Right hindlimb (tissue), 1 donor: ENCODE measurements around the gene CRTC3.
"Not testable (repeated sequence)": the region's sequence is repeated elsewhere in the genome, so short reads cannot be mapped to it uniquely, and the experiment has no call there.

Experiments used
- DNase-seq: peaks from one replicate; pipeline ENCODE4 v3.0.0-alpha.2; 2018

The CRTC3 gene, protein sequence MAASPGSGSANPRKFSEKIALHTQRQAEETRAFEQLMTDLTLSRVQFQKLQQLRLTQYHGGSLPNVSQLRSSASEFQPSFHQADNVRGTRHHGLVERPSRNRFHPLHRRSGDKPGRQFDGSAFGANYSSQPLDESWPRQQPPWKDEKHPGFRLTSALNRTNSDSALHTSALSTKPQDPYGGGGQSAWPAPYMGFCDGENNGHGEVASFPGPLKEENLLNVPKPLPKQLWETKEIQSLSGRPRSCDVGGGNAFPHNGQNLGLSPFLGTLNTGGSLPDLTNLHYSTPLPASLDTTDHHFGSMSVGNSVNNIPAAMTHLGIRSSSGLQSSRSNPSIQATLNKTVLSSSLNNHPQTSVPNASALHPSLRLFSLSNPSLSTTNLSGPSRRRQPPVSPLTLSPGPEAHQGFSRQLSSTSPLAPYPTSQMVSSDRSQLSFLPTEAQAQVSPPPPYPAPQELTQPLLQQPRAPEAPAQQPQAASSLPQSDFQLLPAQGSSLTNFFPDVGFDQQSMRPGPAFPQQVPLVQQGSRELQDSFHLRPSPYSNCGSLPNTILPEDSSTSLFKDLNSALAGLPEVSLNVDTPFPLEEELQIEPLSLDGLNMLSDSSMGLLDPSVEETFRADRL

DNA sequence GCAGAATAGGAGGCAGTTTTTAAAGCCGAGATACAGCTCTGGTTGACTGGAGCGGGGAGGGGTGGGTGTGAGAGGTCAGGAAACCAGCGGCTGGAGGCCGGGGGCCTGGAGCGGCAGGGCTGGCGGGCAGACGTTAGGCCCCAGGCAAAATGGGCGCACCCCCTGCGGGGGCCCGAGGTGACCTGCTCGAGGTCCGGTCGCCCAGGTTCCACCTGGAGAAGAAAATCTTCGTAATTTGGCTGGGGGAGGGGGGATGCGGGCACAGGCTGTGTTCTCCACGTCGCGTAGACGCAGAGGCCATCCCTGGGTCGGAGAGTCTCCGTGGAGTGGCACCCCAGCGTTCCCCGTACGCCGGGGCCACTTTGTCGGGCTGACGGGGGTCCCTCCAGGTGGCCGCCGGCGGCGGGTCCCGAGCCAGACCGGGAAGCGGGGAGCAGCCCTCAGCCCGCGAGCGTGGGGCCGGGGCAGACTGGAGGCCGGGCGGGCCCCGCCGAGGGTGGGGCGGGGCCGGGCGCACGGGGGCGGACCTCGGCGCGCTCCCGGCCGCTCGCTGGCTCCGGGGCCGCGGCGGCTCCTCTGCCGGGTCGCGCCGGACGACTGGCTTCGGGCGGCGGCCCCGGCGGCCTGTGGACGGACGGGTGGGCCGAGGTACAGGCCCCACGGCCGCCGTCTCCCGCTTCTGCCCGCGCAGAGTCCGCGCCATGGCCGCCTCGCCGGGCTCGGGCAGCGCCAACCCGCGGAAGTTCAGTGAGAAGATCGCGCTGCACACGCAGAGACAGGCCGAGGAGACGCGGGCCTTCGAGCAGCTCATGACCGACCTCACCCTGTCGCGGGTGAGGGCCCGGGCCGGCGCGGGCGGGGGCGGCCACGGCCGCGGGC lies at the start of gene CRTC3:
CRTC3 (plus strand) TSS at position 553 of the 879 bp plus-strand sequence; CDS start at position 702, 149 bp downstream.
- DNase-seq = peak; percentile 73

DNA sequence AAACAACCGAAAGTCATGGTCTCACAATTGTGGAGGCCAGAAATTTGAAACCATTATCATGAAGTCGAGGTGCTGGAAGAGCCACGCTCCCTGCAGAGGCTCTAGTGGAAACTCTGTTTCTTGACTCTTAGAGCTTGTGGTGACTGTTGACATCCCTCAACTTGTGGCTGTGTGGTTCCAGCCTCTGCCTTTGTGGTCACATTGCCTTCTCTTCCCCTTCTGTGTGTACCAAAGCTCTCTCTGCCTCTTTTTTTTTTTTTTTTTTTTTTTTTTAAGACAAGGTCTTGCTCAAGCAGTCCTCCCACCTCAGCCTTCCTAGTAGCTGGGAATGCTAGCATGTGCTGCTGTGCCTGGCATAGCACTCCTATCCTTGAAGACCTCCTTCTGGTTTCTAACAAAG lies 48.7 kb upstream of the CRTC3 start:
- no peak for DNase-seq

DNA sequence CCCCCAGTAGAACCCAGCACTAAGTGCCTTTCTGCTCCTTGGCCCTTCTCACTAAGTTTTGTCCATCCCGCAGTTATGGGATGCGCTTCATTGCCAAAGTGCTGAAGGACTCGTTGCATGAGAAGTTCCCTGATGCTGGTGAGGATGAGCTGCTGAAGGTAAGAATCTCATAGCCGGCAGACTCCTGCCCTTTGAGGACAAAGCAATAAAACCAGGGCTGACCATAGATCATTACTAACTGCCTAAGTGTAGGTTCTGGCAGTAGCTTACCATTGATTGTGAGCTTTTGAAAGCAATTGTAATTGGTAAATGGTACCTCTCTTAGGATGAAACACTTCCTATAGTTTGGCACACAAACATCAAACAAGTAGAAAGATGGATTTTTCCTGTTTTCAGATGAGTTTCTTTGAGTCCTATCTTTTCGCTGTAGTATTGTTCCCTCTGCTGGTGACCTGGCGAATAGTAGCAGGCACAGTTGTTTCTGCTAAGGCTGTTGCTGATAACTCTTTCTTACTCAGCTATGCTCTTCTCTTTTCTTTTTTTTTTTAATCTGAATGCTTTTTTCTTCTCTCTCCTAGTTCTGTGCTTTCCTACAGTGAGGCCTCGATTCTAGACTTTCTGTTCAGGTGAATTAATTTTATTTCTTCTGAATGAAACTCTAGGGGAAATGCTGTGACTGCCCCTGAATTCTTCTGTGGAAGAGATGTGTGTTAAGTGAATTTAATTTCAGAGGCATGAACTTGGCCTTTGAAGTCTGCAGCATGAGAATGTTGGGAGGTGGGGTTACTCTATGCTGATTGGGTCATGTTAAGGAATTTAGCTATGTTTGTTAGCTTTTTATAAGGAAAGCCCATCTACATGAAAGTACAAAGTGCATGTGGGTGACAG lies 47.4 kb upstream of the CRTC3 start:
- peak; percentile 72 for DNase-seq

DNA sequence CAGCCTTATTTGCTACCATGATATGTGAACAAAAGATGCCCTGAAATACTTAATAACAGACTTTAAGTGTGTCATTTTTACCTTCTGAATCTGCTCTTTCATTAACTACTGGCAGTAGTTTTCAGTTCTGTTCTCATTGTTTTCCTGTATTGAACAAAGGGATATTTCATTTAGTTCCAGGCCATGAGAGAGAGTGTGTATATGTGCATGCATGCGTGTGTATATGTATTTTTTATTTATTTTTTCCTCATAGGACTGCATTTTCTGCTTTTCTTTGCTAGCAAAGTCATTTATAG lies 46.8 kb upstream of the CRTC3 start:
- no peak for DNase-seq

DNA sequence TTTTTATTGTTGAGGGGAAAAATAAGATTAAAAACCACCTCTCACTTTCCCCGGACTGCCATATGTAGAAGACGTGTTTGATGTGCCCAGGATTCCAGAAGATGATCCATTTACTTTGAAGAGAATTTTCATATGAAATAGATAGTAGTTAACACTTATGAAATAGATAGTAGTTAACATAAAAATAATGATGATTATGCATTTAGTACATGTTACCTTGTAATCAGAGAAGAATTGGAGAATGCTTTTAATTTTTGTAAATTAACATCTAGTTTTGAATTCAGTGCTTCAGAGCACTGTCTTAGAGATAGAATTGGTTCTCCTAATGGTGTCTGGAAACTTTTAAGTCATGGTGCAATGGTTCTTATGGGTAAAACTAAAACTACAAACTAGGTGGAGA lies 46.1 kb upstream of the CRTC3 start:
- no peak for DNase-seq

DNA sequence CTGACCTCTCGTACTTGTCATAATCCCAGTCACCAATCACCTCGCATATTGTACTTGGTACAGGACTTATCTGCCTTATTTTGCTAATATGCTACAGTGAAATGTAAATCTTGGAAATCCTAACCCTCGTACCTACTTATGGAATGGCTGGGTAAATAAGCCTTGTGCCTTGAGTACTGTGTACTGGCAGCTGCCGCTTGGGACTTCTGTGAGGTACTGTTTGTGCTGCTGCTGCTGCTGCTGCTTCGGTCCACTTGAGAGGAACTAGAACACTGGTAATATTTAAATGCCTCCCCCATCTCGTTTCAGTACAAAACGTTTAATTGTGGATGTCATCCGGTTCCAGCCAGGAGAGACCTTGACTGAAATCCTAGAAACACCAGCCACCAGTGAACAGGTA lies 42.5 kb upstream of the CRTC3 start:
- DNase-seq = no peak

DNA sequence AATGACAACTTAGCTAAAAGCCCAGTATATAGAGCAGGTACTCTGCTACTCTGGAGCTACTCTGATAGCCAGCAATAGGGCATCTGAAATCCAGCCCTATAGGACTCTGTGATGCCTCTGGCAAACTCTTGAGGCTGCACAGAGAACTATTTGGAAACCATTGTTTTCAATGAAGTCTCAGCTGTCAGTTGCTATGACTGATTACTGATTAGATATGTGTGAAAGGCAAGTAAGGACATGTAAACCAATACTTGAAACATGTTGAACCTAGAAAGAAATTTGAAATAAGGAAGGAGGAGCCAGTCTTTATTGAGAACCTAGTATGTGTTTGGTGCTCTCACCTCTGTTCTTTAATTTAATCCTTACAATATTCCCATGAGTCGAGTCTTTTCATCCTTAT lies 40.2 kb upstream of the CRTC3 start:
- no peak for DNase-seq

DNA sequence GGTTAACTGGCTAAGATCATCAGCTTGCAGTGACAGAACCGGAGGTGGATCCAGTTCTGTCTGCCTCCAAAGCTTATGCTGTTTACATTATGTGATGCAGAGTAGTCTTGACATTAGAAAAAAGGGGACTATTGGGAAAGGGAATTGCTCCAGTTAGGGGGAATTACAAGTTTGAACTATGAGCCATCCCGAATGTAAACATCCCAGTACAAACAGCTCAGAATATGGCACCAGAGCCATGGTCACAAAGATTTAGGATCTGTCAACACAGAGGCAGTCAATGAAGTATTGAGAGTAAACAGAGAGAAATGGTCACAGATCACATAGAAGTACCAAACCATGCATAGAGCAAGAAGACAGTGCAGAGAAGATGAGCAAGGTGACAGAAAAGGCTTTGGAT lies 39.8 kb upstream of the CRTC3 start:
- no peak for DNase-seq

DNA sequence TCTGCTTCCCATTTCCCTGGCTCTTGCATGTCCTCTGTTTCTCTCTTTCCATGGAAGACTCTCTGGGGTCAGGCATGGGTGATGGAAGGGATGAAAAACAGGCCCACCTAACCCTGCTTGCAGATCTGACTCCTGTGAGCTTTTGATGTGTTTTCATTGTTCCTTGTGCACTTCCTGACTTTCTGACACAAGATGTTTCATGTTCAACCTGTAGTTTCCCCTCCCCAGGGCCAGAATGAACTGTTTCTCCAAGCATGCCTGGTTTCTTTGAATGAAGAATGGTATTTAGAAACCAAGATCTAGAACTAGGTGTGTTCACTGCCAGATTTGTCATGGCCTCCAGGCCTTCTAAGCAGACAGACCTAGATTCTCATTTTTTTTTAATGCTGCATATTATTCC lies 36.1 kb upstream of the CRTC3 start:
- DNase-seq = no peak

DNA sequence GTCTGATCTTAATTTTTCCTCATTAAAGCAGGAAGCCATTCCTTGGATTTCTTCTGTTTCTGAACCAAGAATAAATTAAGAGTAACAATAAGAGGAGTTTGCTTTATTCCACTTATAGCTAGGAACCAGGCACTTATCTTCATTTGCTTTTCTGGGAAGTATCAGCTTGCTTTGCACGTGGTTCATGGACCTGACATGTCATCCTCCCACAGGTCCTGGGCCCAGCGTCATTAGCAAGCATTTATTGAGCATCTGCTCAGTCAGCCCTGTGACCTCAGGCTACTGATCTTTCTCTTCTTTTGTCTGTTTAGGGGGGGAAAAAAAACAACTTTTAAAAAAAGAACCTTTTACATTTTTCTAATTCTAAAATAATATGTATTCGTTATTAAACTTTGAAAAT lies 34.7 kb upstream of the CRTC3 start:
- DNase-seq = no peak

DNA sequence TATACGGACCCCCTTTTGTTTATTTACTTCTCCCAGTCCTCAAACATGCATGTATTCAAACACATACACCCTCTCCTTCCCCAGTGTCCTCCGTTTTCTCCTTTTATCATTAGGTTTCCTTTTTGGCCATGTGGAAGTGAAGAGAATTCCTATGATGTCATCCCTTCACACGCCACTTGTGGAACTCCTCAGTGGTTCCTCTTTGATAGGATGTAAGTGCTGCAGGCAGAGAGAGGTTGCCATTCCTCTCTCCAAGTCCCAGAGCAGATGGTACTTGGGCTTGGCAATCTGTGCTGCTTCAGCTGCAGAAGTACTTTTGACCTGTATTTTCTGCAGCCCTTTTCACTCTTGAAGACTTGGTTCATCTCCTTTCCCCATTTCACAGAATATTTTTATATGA lies 32.9 kb upstream of the CRTC3 start:
- DNase-seq = no peak

DNA sequence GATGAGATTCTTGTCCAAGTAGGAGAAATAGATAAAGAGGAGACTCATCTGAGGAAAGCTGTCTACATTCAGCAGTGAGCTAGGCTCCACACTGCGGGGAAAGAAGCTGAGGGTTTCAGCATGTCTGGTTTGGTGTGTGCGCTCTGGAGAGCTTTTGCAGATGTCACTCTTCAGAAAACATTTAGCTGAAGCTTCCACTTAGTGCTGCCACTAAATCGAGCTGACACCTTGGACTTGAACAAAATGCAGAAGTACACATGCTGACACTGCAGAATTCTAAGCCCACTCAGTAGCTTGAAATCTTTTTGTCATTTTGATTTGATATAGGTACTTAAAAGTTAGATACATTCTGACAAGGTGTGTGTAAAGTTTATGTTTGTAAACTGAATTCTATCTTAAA lies 32.3 kb upstream of the CRTC3 start:
- no peak for DNase-seq

DNA sequence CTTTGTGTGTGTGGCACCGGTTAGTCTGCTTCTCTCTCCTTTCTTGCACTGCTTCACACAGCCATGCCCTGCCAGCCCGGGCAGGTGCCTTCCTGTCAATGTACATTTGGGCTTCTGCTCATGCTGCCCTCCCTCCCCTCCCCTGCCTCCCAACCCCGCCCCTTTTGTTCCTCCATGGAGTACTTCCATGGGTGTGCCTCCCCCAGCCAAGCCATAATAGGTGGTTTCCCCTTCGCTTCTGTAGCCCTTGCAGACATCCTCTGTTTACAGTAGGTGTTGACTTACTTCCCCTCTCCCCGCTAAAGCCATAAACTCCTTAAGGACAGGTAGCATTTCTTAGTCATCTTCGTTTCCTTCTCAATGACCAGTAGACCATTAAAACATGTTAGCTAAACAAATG lies 31.8 kb upstream of the CRTC3 start:
- DNase-seq = no peak

DNA sequence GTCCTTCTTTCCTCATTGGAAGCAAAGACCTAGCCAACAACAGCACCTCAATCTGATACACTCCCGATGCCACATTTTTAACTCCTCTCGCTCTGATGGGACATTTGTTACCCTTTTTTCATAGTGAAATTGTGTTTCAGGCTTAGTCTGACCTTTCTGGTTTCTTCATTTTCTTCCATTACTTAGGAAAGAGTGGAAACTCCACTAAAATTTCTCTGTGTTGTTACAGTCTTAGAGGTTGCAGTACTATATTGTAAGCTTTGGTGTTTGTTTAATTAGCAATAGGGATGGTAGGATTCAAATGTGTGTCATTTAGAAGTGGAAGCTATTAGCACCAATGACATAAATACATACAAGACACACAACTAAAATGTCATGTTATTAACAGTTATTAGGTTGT lies 29.6 kb upstream of the CRTC3 start:
- DNase-seq = no peak

DNA sequence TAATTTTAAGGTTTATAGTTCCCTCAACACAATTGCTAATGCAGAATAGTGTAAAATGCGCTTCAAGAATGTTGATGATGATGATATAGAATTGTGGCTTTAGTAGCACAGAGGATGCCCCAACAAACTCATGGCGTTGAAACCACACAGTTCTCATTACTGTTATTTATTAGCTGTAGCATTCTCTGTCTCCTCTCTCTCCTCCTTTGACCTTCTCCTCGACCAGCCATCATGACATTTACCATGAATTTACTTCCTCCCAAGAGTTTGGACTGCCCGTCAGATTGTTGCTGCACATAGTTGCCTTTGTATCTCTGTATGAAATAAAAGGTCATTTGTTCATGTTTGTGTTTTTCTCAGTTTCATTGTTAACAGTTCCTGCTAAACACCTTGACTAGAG lies 27.8 kb upstream of the CRTC3 start:
- no peak for DNase-seq

DNA sequence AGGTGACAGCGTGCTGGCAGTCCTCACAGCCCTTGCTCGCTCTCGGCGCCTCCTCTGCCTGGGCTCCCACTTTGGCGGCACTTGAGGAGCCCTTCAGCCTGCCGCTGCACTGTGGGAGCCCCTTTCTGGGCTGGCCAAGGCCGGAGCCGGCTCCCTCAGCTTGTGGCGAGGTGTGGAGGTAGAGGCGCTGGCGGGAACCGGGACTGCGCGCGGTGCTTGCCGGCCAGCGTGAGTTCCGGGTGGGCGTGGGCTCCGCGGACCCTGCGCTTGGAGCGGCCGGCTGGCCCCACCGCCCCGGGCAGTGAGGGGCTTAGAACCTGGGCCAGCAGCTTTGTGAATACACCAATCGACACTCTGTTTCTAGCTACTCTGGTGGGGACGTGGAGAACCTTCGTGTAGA lies 18.9 kb upstream of the CRTC3 start:
- not testable (repeated sequence) for DNase-seq

DNA sequence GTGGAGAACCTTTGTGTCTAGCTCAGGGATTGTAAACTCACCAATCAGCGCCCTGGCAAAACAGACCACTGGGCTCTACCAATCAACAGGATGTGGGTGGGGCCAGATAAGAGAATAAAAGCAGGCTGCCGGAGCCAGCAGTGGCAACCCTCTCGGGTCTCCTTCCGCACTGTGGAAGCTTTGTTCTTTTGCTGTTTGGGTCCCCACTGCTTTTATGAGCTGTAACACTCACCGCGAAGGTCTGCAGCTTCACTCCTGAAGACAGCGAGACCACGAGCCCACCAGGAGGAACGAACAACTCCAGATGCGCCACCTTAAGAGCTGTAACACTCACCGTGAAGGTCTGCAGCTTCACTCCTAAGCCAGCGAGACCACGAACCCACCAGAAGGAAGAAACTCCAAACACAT lies 18.5 kb upstream of the CRTC3 start:
- not testable (repeated sequence) for DNase-seq

DNA sequence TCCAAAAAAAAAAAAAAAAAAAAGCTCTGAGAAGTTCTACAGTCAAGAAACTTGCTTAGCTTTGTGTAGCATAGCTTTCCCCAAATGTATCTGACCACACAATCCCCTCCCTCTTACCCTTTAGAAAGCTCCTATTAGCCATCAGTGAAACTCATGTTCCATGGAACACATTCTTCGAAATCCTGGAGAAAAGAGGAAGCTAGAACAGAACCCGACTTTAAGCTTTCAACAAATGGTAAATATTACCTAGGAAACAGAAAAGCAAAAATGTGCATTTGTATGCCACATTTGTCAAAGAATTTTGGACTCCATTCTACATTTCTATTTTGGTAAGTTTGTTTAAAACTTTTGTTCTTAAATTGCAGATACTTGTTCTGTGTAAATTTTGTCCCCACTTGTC lies 17.4 kb upstream of the CRTC3 start:
- DNase-seq = no peak

DNA sequence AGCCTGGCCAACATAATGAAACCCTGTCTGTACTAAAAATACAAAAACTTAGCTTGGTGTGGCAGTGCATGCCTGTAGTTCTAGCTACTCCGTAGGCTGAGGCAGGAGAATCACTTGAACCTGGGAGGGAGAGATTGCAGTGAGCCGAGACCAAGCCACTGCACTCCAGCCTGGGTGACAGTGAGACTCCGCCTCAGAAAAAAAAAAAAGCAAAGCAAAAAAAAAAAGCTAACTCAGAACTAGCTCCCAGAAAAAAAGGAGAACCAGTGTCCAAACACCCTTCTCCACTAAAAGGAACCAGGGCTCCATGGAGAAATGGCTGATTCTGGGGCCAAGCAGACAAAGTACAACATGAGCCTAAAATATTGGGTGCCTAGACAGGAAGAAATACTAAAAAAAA lies 16.7 kb upstream of the CRTC3 start:
- no peak for DNase-seq

DNA sequence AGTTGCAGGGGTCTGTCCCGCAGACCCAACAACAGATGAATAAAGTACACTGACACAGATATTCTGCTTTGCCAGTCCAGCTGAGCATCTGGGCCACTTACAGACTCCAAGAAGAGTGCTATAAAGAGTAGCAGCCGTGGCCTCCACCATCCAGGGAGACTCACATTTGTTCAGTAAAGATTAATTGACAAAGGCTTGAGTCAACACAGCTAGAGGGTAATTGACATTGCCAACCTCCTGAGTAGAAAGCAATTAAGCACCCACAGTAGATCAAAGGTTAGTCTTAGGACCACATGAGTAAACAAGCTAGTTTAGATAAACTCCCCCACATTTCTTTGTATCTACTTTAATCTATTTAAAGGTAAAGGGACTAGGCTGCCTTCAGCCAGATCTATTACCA lies 16.3 kb upstream of the CRTC3 start:
- DNase-seq = no peak

DNA sequence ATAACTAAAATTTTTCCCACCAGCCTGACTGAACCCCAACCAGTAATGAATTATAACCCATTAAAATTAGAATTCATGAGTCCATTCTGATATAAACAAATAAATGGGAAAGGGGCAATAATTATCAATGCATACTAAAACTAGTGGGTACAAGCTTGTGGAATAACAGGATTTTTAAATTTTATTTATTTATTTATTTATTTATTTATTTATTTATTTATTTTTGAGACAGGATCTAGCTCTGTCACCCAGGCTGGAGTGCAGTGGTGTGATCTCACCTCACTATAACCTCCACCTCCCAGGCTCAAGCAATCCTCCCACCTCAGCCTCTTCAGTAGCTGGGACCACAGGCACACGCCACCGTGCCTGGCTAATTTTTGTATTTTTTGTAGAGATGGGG lies 15.8 kb upstream of the CRTC3 start:
- not testable (repeated sequence) for DNase-seq

DNA sequence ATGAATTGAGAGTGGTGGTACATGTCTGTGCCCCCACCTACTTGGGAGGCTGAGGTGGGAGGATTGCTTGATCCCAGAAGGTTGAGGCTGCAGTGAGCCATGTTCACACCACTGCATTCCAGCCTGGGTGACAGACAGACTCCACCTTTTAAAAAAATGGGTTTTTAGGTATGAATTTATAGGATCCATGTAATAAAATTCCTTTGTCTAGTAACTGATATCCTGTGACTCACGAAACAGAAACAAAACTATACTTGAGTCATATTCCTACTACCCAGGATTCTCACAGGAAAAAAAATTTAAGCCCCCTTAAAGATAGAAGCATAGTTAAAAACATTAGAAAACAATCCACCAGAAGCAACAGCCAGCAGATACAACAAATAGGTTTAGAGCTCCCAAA lies 10.0 kb upstream of the CRTC3 start:
- no peak for DNase-seq

DNA sequence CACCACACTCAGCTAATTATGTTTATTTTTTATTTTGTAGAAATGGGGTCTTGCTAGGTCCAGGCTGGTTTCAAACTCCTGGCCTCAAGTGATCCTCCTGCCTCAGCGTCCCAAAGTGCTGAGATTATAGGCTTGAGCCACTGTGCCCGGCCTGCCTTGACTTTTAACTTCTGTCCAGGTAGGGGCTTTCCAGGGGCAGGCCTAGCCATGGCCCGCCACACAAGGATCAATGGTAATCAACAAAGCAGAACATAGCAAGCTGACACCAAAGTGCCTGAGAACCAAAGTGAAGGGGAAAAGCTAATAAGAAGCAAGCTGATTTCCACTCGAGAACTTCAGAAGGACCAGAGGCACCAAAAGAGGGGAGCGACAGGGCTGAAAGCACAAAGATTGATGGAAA lies 9.4 kb upstream of the CRTC3 start:
- no peak for DNase-seq
